Medulla oblongata (tissue), 1 donor: Measurements from ENCODE around the gene CRYBB1.
A peak's percentile ranks its signal among the peaks of the same experiment; 100 is the strongest.
"Not testable (repeated sequence)": the region's sequence is repeated elsewhere in the genome, so short reads cannot be mapped to it uniquely, and the experiment has no call there.

ENCODE experiments used
- DNase-seq: peaks from one replicate; pipeline ENCODE4 v3.0.0-alpha.2; 2015; ENCODE audit errors: extremely low spot score

Gene CRYBB1

GRCh38 chr22:26636296-26636695 is 18.5 kb upstream of the CRYBB1 start:
- no peak for DNase-seq

- no peak for DNase-seq
Observed at GRCh38 chr22:26635117-26635516, 17.3 kb upstream of the CRYBB1 start.

- DNase-seq, result no peak
Observed at GRCh38 chr22:26634189-26634588, 16.4 kb upstream of the CRYBB1 start.

- no peak for DNase-seq
Observed at GRCh38 chr22:26632422-26633155, 14.8 kb upstream of the CRYBB1 start.

- DNase-seq, result no peak
Observed at GRCh38 chr22:26631282-26631681, 13.5 kb upstream of the CRYBB1 start.

- DNase-seq, result no peak
Observed at GRCh38 chr22:26629988-26630761, 12.3 kb upstream of the CRYBB1 start.

- DNase-seq, result no peak
Observed at GRCh38 chr22:26624803-26625202, 7.0 kb upstream of the CRYBB1 start.

- DNase-seq, result no peak
Observed at GRCh38 chr22:26623984-26624383, 6.2 kb upstream of the CRYBB1 start.

GRCh38 chr22:26621663-26622062 is 3.8 kb upstream of the CRYBB1 start, which contains the start of gene CRYBA4:
Gene CRYBA4, plus strand, starts transcription at chr22:26621963. Its CDS starts 634 bp downstream, at chr22:26622597.
- DNase-seq, result no peak

- no peak for DNase-seq
Observed at GRCh38 chr22:26620197-26620596, 2.4 kb upstream of the CRYBB1 start.

- no peak for DNase-seq
Observed at GRCh38 chr22:26619510-26619909, 1.7 kb upstream of the CRYBB1 start.

- no peak for DNase-seq
Observed at GRCh38 chr22:26618455-26618854, 628 bp upstream of the CRYBB1 start.

GRCh38 chr22:26616650-26617049 is 1.2 kb downstream of the CRYBB1 start:
- DNase-seq, result no peak

GRCh38 chr22:26615830-26616435 is 1.9 kb downstream of the CRYBB1 start:
- DNase-seq, result no peak

- no peak for DNase-seq
Observed at GRCh38 chr22:26615149-26615548, 2.7 kb downstream of the CRYBB1 start.

- no peak for DNase-seq
Observed at GRCh38 chr22:26614322-26614721, 3.5 kb downstream of the CRYBB1 start.

GRCh38 chr22:26613753-26614152 is 4.1 kb downstream of the CRYBB1 start:
- DNase-seq, result not testable (repeated sequence)

- no peak for DNase-seq
Observed at GRCh38 chr22:26612652-26613051, 5.2 kb downstream of the CRYBB1 start.

GRCh38 chr22:26610996-26611395 is 6.8 kb downstream of the CRYBB1 start:
- no peak for DNase-seq

- DNase-seq, result peak; percentile 77
Observed at GRCh38 chr22:26610072-26610958, 7.5 kb downstream of the CRYBB1 start.

GRCh38 chr22:26609287-26609686 is 8.5 kb downstream of the CRYBB1 start:
- DNase-seq, result no peak

GRCh38 chr22:26608129-26608528 is 9.7 kb downstream of the CRYBB1 start:
- no peak for DNase-seq
